Measurements from ENCODE around the gene INSR.

INSR gene

DNA sequence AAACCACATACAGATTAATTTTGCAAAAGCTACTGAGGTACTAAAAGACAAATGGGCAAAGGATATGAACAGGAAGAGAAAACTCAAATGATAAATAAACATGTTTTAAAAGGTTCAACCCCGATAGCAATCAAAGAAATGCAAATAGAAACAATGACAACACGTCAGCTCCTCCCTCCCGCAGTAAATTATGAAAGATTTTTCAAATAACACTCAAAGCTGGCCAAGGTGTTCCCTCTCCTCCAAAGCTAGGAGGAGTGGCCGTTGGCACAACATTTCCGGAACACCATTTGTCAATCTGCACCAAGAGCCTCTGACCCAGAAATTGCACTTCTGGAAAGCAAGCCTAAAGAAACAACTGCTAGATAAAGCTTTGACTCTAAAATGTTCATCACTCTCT is 28.3 kb downstream of the INSR start:
- Histone ChIP-seq H3K9me3 (ENCODE audit: control insufficient read depth, low read length) (no peaks in the 10 kb centered on the region), H3K27me3 (ENCODE audit: control insufficient read depth, insufficient read depth, low read length) (no peaks in the 10 kb centered on the region), H3K9ac (no peak overlapping the region), H3K4me3 (ENCODE audit: low read depth, low read length) (no peak overlapping the region), H2AFZ (no peak overlapping the region), H3K79me2 (peaks cover 39% of the 10 kb centered on the region), H3K4me1 (no peaks in the 10 kb centered on the region), H3K27ac (no peak overlapping the region), H3K4me2 (ENCODE audit: low read length) (peak overlapping the region; percentile 9), H3K36me3 (ENCODE audit: control insufficient read depth, insufficient read depth, low read length) (no peaks in the 10 kb centered on the region)
- no peak for TF ChIP-seq CTCF (IDR thresholded peaks at IDR 0.05)

DNA sequence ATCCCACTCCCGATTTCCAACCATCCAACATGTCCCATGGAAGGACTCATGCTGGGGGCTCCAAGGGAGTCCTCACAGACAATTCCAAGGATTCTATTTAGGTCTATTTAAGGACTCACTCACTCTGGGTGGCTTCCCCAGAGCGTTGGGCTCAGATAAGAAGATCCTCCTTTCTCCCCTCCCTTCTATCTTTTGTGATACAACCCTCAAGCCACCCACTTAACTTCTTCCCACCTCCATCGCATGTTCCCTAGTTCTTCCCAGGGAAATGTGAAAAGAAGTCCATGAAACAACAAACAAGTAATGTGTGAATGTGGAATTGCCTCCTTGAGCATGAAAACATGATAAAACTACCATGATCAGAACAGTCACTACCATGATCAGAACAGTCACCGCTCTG is 29.4 kb downstream of the INSR start:
- Histone ChIP-seq H3K27ac (no peak overlapping the region), H3K4me3 (ENCODE audit: low read depth, low read length) (no peak overlapping the region), H2AFZ (no peak overlapping the region), H3K4me1 (no peaks in the 10 kb centered on the region), H3K27me3 (ENCODE audit: control insufficient read depth, insufficient read depth, low read length) (no peaks in the 10 kb centered on the region), H3K9me3 (ENCODE audit: control insufficient read depth, low read length) (no peaks in the 10 kb centered on the region), H3K79me2 (peaks cover 49% of the 10 kb centered on the region), H3K9ac (no peak overlapping the region), H3K36me3 (ENCODE audit: control insufficient read depth, insufficient read depth, low read length) (no peaks in the 10 kb centered on the region), H3K4me2 (ENCODE audit: low read length) (no peak overlapping the region)
- no peak for TF ChIP-seq CTCF (IDR thresholded peaks at IDR 0.05)

DNA sequence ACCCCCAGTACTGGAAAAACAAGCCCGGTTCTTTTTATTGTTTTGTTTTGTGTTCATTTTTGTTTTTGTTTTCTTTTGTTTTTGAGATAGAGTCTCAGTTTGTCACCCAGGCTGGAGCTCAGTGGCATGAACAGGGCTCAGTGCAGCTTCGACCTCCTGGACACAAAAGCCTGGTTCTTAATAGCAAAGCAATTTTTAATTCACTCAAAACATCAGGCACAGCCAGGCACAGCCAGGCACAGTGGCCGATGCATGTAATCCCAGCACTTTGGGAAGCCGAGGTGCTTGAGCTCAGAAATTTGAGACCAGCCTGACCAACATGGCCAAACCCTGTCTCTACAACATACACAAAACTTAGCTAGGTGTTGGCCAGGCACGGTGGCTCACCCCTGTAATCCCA is 30.7 kb downstream of the INSR start:
- H3K27ac ChIP-seq = no peak overlapping the region
- H2AFZ ChIP-seq = no peak overlapping the region
- no peaks in the 10 kb centered on the region for H3K9me3 ChIP-seq (ENCODE audit: control insufficient read depth, low read length)
- no peaks in the 10 kb centered on the region for H3K36me3 ChIP-seq (ENCODE audit: control insufficient read depth, insufficient read depth, low read length)
- no peak overlapping the region for H3K9ac ChIP-seq
- H3K27me3 ChIP-seq (ENCODE audit: control insufficient read depth, insufficient read depth, low read length) = no peaks in the 10 kb centered on the region
- no peak for TF ChIP-seq CTCF (IDR thresholded peaks at IDR 0.05)
- H3K4me2 ChIP-seq (ENCODE audit: low read length) = no peak overlapping the region
- H3K4me1 ChIP-seq = no peaks in the 10 kb centered on the region
- no peak overlapping the region for H3K4me3 ChIP-seq (ENCODE audit: low read depth, low read length)
- H3K79me2 ChIP-seq = peaks cover 54% of the 10 kb centered on the region

DNA sequence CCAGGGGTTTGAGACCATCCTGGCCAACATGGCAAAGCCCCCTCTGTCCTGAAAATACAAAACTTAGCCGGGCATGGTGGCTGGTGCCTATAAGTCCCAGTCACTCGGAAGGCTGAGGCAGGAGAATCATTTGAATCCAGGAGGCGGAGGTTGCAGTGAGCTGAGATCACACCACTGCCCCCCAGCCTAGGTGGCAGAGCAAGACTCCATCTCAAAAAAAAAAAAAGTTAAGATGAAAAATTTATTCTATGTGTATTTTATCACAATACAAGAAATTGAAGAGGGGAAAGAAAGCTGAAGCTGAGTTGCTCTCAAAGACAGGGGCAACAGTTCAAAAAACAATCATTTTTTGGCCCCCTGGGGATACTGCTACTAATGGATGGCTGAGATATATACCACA is 31.1 kb downstream of the INSR start:
- Histone ChIP-seq H3K4me1 (no peaks in the 10 kb centered on the region), H3K4me3 (ENCODE audit: low read depth, low read length) (no peak overlapping the region), H3K79me2 (peaks cover 58% of the 10 kb centered on the region), H3K36me3 (ENCODE audit: control insufficient read depth, insufficient read depth, low read length) (no peaks in the 10 kb centered on the region), H2AFZ (no peak overlapping the region), H3K4me2 (ENCODE audit: low read length) (no peak overlapping the region), H3K9ac (no peak overlapping the region), H3K27ac (no peak overlapping the region), H3K27me3 (ENCODE audit: control insufficient read depth, insufficient read depth, low read length) (no peaks in the 10 kb centered on the region), H3K9me3 (ENCODE audit: control insufficient read depth, low read length) (no peaks in the 10 kb centered on the region)
- no peak for TF ChIP-seq CTCF (IDR thresholded peaks at IDR 0.05)

GRCh38 chr19:7262470-7262869 is 31.7 kb downstream of the INSR start:
- Histone ChIP-seq H3K9ac (no peak overlapping the region), H3K79me2 (peaks cover 58% of the 10 kb centered on the region), H3K4me3 (ENCODE audit: low read depth, low read length) (no peak overlapping the region), H3K27me3 (ENCODE audit: control insufficient read depth, insufficient read depth, low read length) (no peaks in the 10 kb centered on the region), H2AFZ (no peak overlapping the region), H3K36me3 (ENCODE audit: control insufficient read depth, insufficient read depth, low read length) (no peaks in the 10 kb centered on the region), H3K27ac (no peak overlapping the region), H3K4me1 (no peaks in the 10 kb centered on the region), H3K9me3 (ENCODE audit: control insufficient read depth, low read length) (no peaks in the 10 kb centered on the region), H3K4me2 (ENCODE audit: low read length) (no peak overlapping the region)
- TF ChIP-seq CTCF (IDR thresholded peaks at IDR 0.05) = no peak

All from parathyroid adenoma (tissue), 2 donors.